Right cardiac atrium (tissue), 5 donors: ENCODE results near the gene CEP192. TPM values are rescaled to one million over a fixed set of nuclear protein-coding genes. Genes with fewer than 3 reads are reported as not detected.

Experiments used
- ATAC-seq, 2 donors: fragments of 200-7000 bp; cut with Tn5 transposase; one replicate each; pipeline versions ENCODE4 v1.8.0 to v1.9.1; 2020; ENCODE audit warnings: moderate library complexity in 2 of 2, mild to moderate bottlenecking in 1 of 2
- DNase-seq, 3 donors: peaks; one replicate each; pipeline ENCODE4 v3.0.0-alpha.2; 2020
- H3K27ac ChIP-seq: one replicate; pipeline ENCODE4 v1.5.1; 2013; ENCODE audit warnings: mild to moderate bottlenecking, low read length, control low read depth, moderate library complexity
- H3K27me3 ChIP-seq: one replicate; pipeline ENCODE4 v1.6.1; 2013; ENCODE audit not compliant: control insufficient read depth, insufficient read depth
- H3K4me1 ChIP-seq: one replicate; pipeline ENCODE4 v1.6.1; 2013; ENCODE audit warnings: low read length; ENCODE audit not compliant: control insufficient read depth, insufficient read depth
- H3K4me3 ChIP-seq: one replicate; pipeline ENCODE4 v1.5.1; 2013; ENCODE audit warnings: low read length, control low read depth
- H3K9me3 ChIP-seq: one replicate; pipeline ENCODE4 v1.6.1; 2013; ENCODE audit warnings: low read length; ENCODE audit not compliant: control insufficient read depth
- WGBS: extraction: QIAGEN DNeasy Blood & Tissue Kit; methylation state at CpG from one replicate; pipeline ENCODE4 v1.1.7; 2013; 5-methylcytosine and 5-hydroxymethylcytosine counted together
- intact Hi-C, 4 donors: fragments of 100-400 bp; cut with DNase I; formaldehyde crosslinking; loops; one replicate each; pipeline versions ENCODE4 v1.11.0 to v1.14.0; 2022 to 2023
- polyA plus RNA-seq: library from polyadenylated mRNA; stranded (reverse); fragments of 200-250 nt; gene quantifications from one replicate; pipeline ENCODE4 v1.2.3, GENCODE V29; 2013
- total RNA-seq, 4 donors: library from RNA; stranded (reverse); fragmentation: NEBNext Ultra II Directional; extraction: Animal tissue kit (Norgen Biotek cat#: 25700); gene quantifications; one replicate each; pipeline ENCODE4 v1.2.1, GENCODE V29; 2021
- donor health status: healthy with polysubstance abuse.
- donor health status: DM: no; HTN: yes; CAD: no.
- donor health status: DM: no; HTN: no; CAD: no.
- donor health status: DM: no; HTN: yes; CAD: no; lungs with severe emphysema.
- donor health status: DM: yes; HTN: yes; CAD: no.

CEP192 gene
- total and polyA plus RNA-seq, 5 donors: 8.2 to 33.5 (median 29.8) TPM

- no peaks in the 10 kb centered on the region for H3K4me1 ChIP-seq
- no peak overlapping the region for H3K27ac ChIP-seq
- H3K4me3 ChIP-seq: no peak overlapping the region
- 44% methylated on average over 6 of the region's 6 CpGs for WGBS
- no peaks in the 10 kb centered on the region for H3K9me3 ChIP-seq
- DNase-seq: no peak
- H3K27me3 ChIP-seq: no peaks in the 10 kb centered on the region
- ATAC-seq: no peak
- intact Hi-C loops: no loop called here
These were observed 156.0 kb downstream of the CEP192 start for GRCh38 chr18:13147130-13147529.

DNA sequence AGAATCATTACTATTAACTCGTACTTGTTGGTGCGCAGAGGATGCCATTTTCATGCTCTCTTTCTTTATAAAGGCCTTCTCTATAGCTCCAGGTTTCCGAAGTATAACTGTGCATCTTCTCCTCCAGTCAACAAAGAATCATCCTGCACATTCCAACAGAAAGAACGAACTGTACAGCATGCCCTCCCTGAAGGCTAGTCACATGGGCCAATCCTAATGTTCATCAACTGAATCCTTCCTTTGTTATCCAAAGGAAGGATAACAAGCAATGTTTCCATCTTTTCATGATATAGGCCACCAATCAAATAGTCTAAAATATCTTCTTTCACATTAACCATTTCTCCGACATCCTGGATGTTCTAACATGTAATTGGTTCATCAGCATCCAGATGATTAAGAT is 160.5 kb downstream of the CEP192 start:
- Histone ChIP-seq H3K9me3 (no peaks in the 10 kb centered on the region), H3K27ac (no peak overlapping the region), H3K4me1 (no peaks in the 10 kb centered on the region), H3K4me3 (no peak overlapping the region), H3K27me3 (no peaks in the 10 kb centered on the region)
- intact Hi-C loops: no loop called here
- ATAC-seq: no peak
- 83% methylated on average over 5 of the region's 5 CpGs for WGBS
- DNase-seq: no peak

GRCh38 chr18:13158428-13158827 is 167.3 kb downstream of the CEP192 start:
- no peak overlapping the region for H3K27ac ChIP-seq
- DNase-seq (no peak), ATAC-seq (no peak)
- H3K4me1 ChIP-seq: no peaks in the 10 kb centered on the region
- WGBS: 83% methylated on average over 1 of the region's 1 CpG
- no peaks in the 10 kb centered on the region for H3K27me3 ChIP-seq
- intact Hi-C loops: no loop called here
- no peak overlapping the region for H3K4me3 ChIP-seq
- peaks cover 2% of the 10 kb centered on the region for H3K9me3 ChIP-seq

- H3K4me1 ChIP-seq: no peaks in the 10 kb centered on the region
- DNase-seq (no peak), ATAC-seq (peak in 1 of 2 donors; percentile 47)
- no peak overlapping the region for H3K4me3 ChIP-seq
- peaks cover 2% of the 10 kb centered on the region for H3K9me3 ChIP-seq
- intact Hi-C loops: no loop called here
- no peak overlapping the region for H3K27ac ChIP-seq
- WGBS: 40% methylated on average over 5 of the region's 5 CpGs
- no peaks in the 10 kb centered on the region for H3K27me3 ChIP-seq
These were observed 168.4 kb downstream of the CEP192 start for GRCh38 chr18:13159579-13159978.

DNA sequence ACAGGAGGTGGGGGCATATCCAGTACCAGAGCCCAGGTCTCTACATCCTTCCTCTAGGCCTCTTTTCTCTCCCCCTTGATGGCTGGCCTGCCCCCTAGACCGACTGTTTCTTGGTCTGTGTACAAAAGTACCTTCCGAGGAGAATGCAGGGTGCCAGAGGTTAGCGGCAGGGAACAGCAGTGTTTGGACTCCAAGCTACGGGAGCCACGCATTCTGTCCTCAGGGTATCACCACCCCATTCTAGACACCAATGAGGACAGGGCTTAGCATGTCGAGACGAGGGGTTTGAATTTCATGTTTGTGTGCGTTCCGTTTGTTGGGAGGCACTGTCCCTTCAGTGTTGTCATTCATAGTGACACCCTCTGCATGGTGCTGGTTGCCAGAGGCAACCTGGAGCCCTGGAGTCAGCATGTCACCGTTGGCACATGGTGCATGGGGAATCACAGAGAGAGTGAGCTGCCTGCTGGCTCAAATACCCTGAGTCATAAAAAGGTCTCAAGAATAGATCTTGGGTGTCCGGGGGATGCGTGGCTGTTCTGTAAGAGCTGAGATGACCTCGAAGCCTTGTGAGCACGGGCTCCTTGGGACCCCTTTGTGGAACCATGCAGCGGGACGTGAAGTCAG is 170.2 kb downstream of the CEP192 start:
- 87% methylated on average over 16 of the region's 16 CpGs for WGBS
- DNase-seq: no peak
- no peaks in the 10 kb centered on the region for H3K4me1 ChIP-seq
- ATAC-seq: no peak
- intact Hi-C loops: loop anchor here in 1 of 4 donors (10.0 kb wide), 1 partner anchor 157 kb away; no protein-coding TSS in a partner anchor
- H3K9me3 ChIP-seq: peaks cover 2% of the 10 kb centered on the region
- no peak overlapping the region for H3K27ac ChIP-seq
- no peaks in the 10 kb centered on the region for H3K27me3 ChIP-seq
- H3K4me3 ChIP-seq: no peak overlapping the region

- intact Hi-C loops: loop anchor here in 1 of 4 donors (10.0 kb wide), 1 partner anchor 159 kb away; no protein-coding TSS in a partner anchor
- H3K9me3 ChIP-seq: no peaks in the 10 kb centered on the region
- H3K27ac ChIP-seq: no peak overlapping the region
- no peak overlapping the region for H3K4me3 ChIP-seq
- no peak for ATAC-seq
- 88% methylated on average over 12 of the region's 12 CpGs for WGBS
- no peaks in the 10 kb centered on the region for H3K27me3 ChIP-seq
- DNase-seq: no peak
- H3K4me1 ChIP-seq: no peaks in the 10 kb centered on the region
These were observed 172.2 kb downstream of the CEP192 start for GRCh38 chr18:13163167-13163927.

GRCh38 chr18:13164406-13164805 is 173.2 kb downstream of the CEP192 start:
- 89% methylated on average over 13 of the region's 13 CpGs for WGBS
- intact Hi-C loops: loop anchor here in 1 of 4 donors (10.0 kb wide), 1 partner anchor 160 kb away; no protein-coding TSS in a partner anchor

GRCh38 chr18:13165636-13166423 is 174.7 kb downstream of the CEP192 start:
- DNase-seq: no peak
- no peaks in the 10 kb centered on the region for H3K9me3 ChIP-seq
- no peak overlapping the region for H3K4me3 ChIP-seq
- no peak overlapping the region for H3K27ac ChIP-seq
- H3K27me3 ChIP-seq: no peaks in the 10 kb centered on the region
- H3K4me1 ChIP-seq: no peaks in the 10 kb centered on the region
- intact Hi-C loops: loop anchor here in 1 of 4 donors (10.0 kb wide), 1 partner anchor 161 kb away; no protein-coding TSS in a partner anchor
- WGBS: 89% methylated on average over 16 of the region's 16 CpGs
- no peak for ATAC-seq

More at GRCh38 chr18:13164406-13164805, 173.2 kb downstream of the CEP192 start:
- no peak overlapping the region for H3K27ac ChIP-seq
- H3K4me3 ChIP-seq: no peak overlapping the region
- H3K27me3 ChIP-seq: no peaks in the 10 kb centered on the region
- ATAC-seq (no peak), DNase-seq (no peak)
- H3K4me1 ChIP-seq: no peaks in the 10 kb centered on the region
- no peaks in the 10 kb centered on the region for H3K9me3 ChIP-seq

DNA sequence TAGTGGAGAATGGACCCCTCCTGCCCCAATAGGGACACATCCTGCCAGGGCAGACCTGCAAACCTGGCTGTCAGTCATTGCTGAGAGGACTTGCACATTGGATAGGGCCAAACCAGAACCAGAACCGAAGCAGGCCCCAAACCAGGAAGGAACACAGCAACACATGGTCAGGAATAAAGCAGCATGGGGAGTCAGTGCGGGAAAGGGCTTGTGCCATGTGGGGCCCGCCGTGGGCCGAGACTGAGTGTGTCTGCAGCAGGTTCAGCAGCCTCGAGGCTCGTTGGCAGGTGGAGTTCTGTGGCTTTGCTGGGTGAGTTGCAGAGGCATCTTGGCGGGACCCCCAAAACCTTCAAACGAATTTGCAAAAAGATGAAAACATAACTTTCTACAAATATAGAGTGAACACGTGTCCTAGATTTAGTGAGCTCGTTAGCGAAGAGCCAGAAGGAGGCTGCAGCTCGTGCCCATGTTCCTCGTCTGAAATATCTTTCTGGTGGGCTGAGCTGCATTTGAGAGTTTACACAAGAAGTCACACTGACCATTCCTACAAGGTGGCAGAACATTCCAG is 182.5 kb downstream of the CEP192 start:
- Histone ChIP-seq H3K9me3 (no peaks in the 10 kb centered on the region), H3K27me3 (no peaks in the 10 kb centered on the region), H3K27ac (no peak overlapping the region), H3K4me1 (no peaks in the 10 kb centered on the region), H3K4me3 (no peak overlapping the region)
- ATAC-seq: no peak
- WGBS: 93% methylated on average over 14 of the region's 14 CpGs
- no peak for DNase-seq
- intact Hi-C loops: no loop called here
